ENCODE results near the gene LIFR.

- TF ChIP-seq CTCF (IDR thresholded peaks at IDR 0.05) (no peak), POLR2AphosphoS5 (IDR thresholded peaks at IDR 0.05; ENCODE audit: low read depth, low read length) (no peak), TCF7L2 (IDR thresholded peaks at IDR 0.05; ENCODE audit: low read depth, low read length) (no peak), REST (IDR thresholded peaks at IDR 0.05; ENCODE audit: insufficient read depth in 1 of 2, low read depth in 2 of 2, low read length in 1 of 2) (no peak), SIN3A (IDR thresholded peaks at IDR 0.05; ENCODE audit: borderline replicate concordance, insufficient read depth, low read depth, low read length) (no peak)
These were observed 107.7 kb downstream of the LIFR start for GRCh38 chr5:38448568-38449350.
